HepG2 (cell line): ENCODE measurements around the gene CACNA2D1. TPM values are rescaled to one million over a fixed set of nuclear protein-coding genes. Genes with fewer than 3 reads are reported as not detected.

Experiments used
- ATAC-seq: fragments of 200-7000 bp; cut with Tn5 transposase; 3 replicates; pipeline ENCODE4 v1.9.1; 2020; ENCODE audit warnings: mild to moderate bottlenecking, moderate library complexity
- BruUV-seq: library from RNA; stranded (reverse); fragments of 400-500 nt; replicated peaks from 2 replicates; lab custom pipeline; 2021; lab: Mats Ljungman, UMichigan
- CTCF ChIA-PET: fragments of 300-600 bp; formaldehyde crosslinking; extraction: SDS; loops from one replicate; lab custom pipeline; 2021; ENCODE audit warnings: low total read pairs, inconsistent platforms, low intra/inter-chr PET ratio; lab: Yijun Ruan, JAX
- POLR2A ChIA-PET: fragments of 350-600 bp; sonication (Branson Sonifier 250); formaldehyde crosslinking; loops from one replicate; lab custom pipeline; 2020; ENCODE audit warnings: antibody characterized with exemption, inconsistent platforms; lab: Yijun Ruan, JAX
- DNase-seq: peaks from one replicate; pipeline ENCODE4 v3.0.0-alpha.2; 2015; ENCODE audit warnings: low spot score
- FAIRE-seq: peaks from 3 replicates; lab custom pipeline; 2011; peaks lifted over from hg19 to GRCh38; lab: Jason Lieb, UNC
- H2AFZ ChIP-seq: one replicate; pipeline ENCODE4 v1.6.1; 2011; ENCODE audit warnings: low read length, inconsistent platforms
- H3K27ac ChIP-seq: fragments of 300-600 bp; 3 replicates; pipeline ENCODE4 v1.8.0; 2011; ENCODE audit warnings: mixed run types, mild to moderate bottlenecking, mixed read lengths, low read length, inconsistent platforms; ENCODE audit not compliant: insufficient read depth; ENCODE audit errors: extremely low read length
- H3K27me3 ChIP-seq, 2 experiments: fragments of 200-600 bp in 1 of 2; 2 replicates in 1 of 2; 3 replicates in 1 of 2; pipeline versions ENCODE4 v1.6.0 to v1.8.0; 2011; ENCODE audit warnings: low read length in 2 of 2, mild to moderate bottlenecking in 2 of 2, moderate library complexity in 2 of 2, inconsistent platforms in 1 of 2; ENCODE audit not compliant: insufficient read depth in 2 of 2, control insufficient read depth in 1 of 2
- H3K36me3 ChIP-seq, 2 experiments: fragments of 200-600 bp in 1 of 2; replicated peaks in 1 of 2; 2 replicates in 1 of 2; 3 replicates in 1 of 2; pipeline versions ENCODE4 v1.5.1 to v1.8.0; 2011; ENCODE audit warnings: low read length in 2 of 2, inconsistent platforms in 1 of 2; ENCODE audit not compliant: insufficient read depth in 2 of 2, control insufficient read depth in 1 of 2
- H3K4me1 ChIP-seq: 2 replicates; pipeline ENCODE4 v1.5.1; 2012; ENCODE audit warnings: low read length, inconsistent platforms; ENCODE audit not compliant: insufficient read depth
- H3K4me2 ChIP-seq: 2 replicates; pipeline ENCODE4 v1.6.0; 2011; ENCODE audit warnings: low read depth, low read length, inconsistent platforms
- H3K4me3 ChIP-seq, 3 experiments: fragments of 200-600 bp in 1 of 3; sonication (generic), shearing (Covaris generic) in 1 of 3; replicated peaks in 1 of 3; 2 replicates each; pipeline ENCODE4 v1.5.1; 2011 to 2016; ENCODE audit warnings: low read length in 3 of 3, inconsistent platforms in 2 of 3, low read depth in 2 of 3, mild to moderate bottlenecking in 2 of 3, control low read depth in 1 of 3, mixed read lengths in 1 of 3; ENCODE audit not compliant: insufficient read depth in 1 of 3
- H3K79me2 ChIP-seq: one replicate; pipeline ENCODE4 v1.6.1; 2011; ENCODE audit warnings: low read length, inconsistent platforms; ENCODE audit not compliant: insufficient read depth
- H3K9ac ChIP-seq: 2 replicates; pipeline ENCODE4 v1.6.0; 2011; ENCODE audit warnings: mild to moderate bottlenecking, low read depth, low read length, inconsistent platforms; ENCODE audit not compliant: insufficient read depth
- H3K9me3 ChIP-seq: 2 replicates; pipeline ENCODE4 v1.5.1; 2012; ENCODE audit warnings: mild to moderate bottlenecking, low read length
- H4K20me1 ChIP-seq: 2 replicates; pipeline ENCODE4 v1.6.0; 2011; ENCODE audit warnings: inconsistent platforms, mild to moderate bottlenecking, low read length, moderate library complexity; ENCODE audit not compliant: insufficient read depth
- PHF20 ChIP-seq: sonication (generic); formaldehyde crosslinking; IDR thresholded peaks from 2 replicates; pipeline ENCODE4 v1.5.0; 2020; ENCODE audit warnings: mild to moderate bottlenecking, missing genetic modification reagents
- ZFP90 ChIP-seq: sonication (generic); formaldehyde crosslinking; IDR thresholded peaks from 2 replicates; pipeline ENCODE4 v1.8.0; 2022; ENCODE audit warnings: missing genetic modification reagents, mild to moderate bottlenecking, inconsistent platforms, borderline replicate concordance
- WGBS: methylation state at CpG from one replicate; pipeline ENCODE4 v1.1.6; 2017; ENCODE audit warnings: low lambda C conversion rate; 5-methylcytosine and 5-hydroxymethylcytosine counted together
- in situ Hi-C: cut with HindIII; loops from 2 replicates; pipeline ENCODE4 v1.10.0; 2017; ENCODE audit warnings: low pct_unique_long_range_greater_than_20kb; ENCODE audit not compliant: extremely low pct_ligation_motif_present
- intact Hi-C: fragments of 100-400 bp; cut with micrococcal nuclease; formaldehyde crosslinking; loops from one replicate; pipeline ENCODE4 v1.10.0; 2022; ENCODE audit not compliant: unreplicated experiment
- polyA plus RNA-seq, 8 experiments: library from polyadenylated mRNA; depleted of rRNA in 3 of 8; stranded (reverse) in 7 of 8; unstranded in 1 of 8; fragments of >200 nt; fragmentation: Illumina TruSeq in 4 of 8; extraction: Trizol in 4 of 8; gene quantifications; 2 replicates each; pipeline versions ENCODE4 v1.2.1 to v1.2.3, GENCODE V29; 2011 to 2016; ENCODE audit warnings: low read depth in 4 of 8, missing spikeins in 1 of 8, mixed read lengths in 1 of 8; ENCODE audit not compliant: insufficient read depth in 1 of 8
- total RNA-seq, 5 experiments: library from RNA; depleted of rRNA; stranded (reverse); fragments of >200 nt; fragmentation: Illumina TruSeq; extraction: Trizol; gene quantifications; 2 replicates each; pipeline ENCODE4 v1.2.3, GENCODE V29; 2016; ENCODE audit warnings: low read depth in 1 of 5
- TF ChIP-seq, protein P1 (sequence below), 2 experiments: sonication (generic) in 1 of 2; formaldehyde crosslinking in 1 of 2; IDR thresholded peaks; 2 replicates each; pipeline versions ENCODE4 v1.6.1 to v1.9.0; 2014 to 2022; ENCODE audit warnings: antibody characterized with exemption in 1 of 2, borderline replicate concordance in 1 of 2, inconsistent platforms in 1 of 2, low read depth in 1 of 2, missing genetic modification reagents in 1 of 2
- TF ChIP-seq, protein P2 (sequence below): sonication (generic); formaldehyde crosslinking; IDR thresholded peaks from 2 replicates; pipeline ENCODE4 v1.8.1; 2023; ENCODE audit warnings: mild to moderate bottlenecking, missing genetic modification reagents, borderline replicate concordance
- TF ChIP-seq, protein P3 (sequence below): sonication (generic); formaldehyde crosslinking; IDR thresholded peaks from 2 replicates; pipeline ENCODE4 v1.4.0; 2020; ENCODE audit warnings: mild to moderate bottlenecking, missing genetic modification reagents
- TF ChIP-seq, protein P4 (sequence below): sonication (generic); formaldehyde crosslinking; IDR thresholded peaks from 2 replicates; pipeline ENCODE4 v1.4.0; 2020; ENCODE audit warnings: missing genetic modification reagents

Gene CACNA2D1
- total and polyA plus RNA-seq, 2 of the 13 experiments (the other 11 are each of a cell fraction or from before 2014, with no cell fraction given): not detected

- Histone ChIP-seq H4K20me1 (no peaks in the 10 kb centered on the region), H3K79me2 (no peaks in the 10 kb centered on the region), H2AFZ (no peak overlapping the region), H3K4me2 (no peak overlapping the region), H3K27me3 (no peaks in the 10 kb centered on the region), H3K4me3 (no peak overlapping the region), H3K9me3 (no peaks in the 10 kb centered on the region), H3K27ac (no peak overlapping the region), H3K36me3 (no peaks in the 10 kb centered on the region), H3K9ac (no peak overlapping the region), H3K4me1 (no peaks in the 10 kb centered on the region)
- ChIA-PET POLR2A (no interaction called here), CTCF (no interaction called here)
- in situ Hi-C loops (no loop called here), intact Hi-C loops (no loop called here)
- no TSS peak for BruUV-seq
- 14% methylated on average over 3 of the region's 3 CpGs for WGBS
- FAIRE-seq (no peak), ATAC-seq (no peak), DNase-seq (no peak)
- TF ChIP-seq ZFP90 (CRISPR knock-in tag) (no peak), PHF20 (CRISPR knock-in tag) (no peak)
- TF ChIP-seq, protein P1, sequence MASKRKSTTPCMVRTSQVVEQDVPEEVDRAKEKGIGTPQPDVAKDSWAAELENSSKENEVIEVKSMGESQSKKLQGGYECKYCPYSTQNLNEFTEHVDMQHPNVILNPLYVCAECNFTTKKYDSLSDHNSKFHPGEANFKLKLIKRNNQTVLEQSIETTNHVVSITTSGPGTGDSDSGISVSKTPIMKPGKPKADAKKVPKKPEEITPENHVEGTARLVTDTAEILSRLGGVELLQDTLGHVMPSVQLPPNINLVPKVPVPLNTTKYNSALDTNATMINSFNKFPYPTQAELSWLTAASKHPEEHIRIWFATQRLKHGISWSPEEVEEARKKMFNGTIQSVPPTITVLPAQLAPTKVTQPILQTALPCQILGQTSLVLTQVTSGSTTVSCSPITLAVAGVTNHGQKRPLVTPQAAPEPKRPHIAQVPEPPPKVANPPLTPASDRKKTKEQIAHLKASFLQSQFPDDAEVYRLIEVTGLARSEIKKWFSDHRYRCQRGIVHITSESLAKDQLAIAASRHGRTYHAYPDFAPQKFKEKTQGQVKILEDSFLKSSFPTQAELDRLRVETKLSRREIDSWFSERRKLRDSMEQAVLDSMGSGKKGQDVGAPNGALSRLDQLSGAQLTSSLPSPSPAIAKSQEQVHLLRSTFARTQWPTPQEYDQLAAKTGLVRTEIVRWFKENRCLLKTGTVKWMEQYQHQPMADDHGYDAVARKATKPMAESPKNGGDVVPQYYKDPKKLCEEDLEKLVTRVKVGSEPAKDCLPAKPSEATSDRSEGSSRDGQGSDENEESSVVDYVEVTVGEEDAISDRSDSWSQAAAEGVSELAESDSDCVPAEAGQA (IDR thresholded peaks at IDR 0.05; ENCODE audit: low read depth): no peak
- TF ChIP-seq, protein P1 (CRISPR knock-in tag; IDR thresholded peaks at IDR 0.05; ENCODE audit: borderline replicate concordance): no peak
- TF ChIP-seq, protein P2, sequence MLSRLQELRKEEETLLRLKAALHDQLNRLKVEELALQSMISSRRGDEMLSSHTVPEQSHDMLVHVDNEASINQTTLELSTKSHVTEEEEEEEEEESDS (CRISPR knock-in tag): no peak
- TF ChIP-seq, protein P3, sequence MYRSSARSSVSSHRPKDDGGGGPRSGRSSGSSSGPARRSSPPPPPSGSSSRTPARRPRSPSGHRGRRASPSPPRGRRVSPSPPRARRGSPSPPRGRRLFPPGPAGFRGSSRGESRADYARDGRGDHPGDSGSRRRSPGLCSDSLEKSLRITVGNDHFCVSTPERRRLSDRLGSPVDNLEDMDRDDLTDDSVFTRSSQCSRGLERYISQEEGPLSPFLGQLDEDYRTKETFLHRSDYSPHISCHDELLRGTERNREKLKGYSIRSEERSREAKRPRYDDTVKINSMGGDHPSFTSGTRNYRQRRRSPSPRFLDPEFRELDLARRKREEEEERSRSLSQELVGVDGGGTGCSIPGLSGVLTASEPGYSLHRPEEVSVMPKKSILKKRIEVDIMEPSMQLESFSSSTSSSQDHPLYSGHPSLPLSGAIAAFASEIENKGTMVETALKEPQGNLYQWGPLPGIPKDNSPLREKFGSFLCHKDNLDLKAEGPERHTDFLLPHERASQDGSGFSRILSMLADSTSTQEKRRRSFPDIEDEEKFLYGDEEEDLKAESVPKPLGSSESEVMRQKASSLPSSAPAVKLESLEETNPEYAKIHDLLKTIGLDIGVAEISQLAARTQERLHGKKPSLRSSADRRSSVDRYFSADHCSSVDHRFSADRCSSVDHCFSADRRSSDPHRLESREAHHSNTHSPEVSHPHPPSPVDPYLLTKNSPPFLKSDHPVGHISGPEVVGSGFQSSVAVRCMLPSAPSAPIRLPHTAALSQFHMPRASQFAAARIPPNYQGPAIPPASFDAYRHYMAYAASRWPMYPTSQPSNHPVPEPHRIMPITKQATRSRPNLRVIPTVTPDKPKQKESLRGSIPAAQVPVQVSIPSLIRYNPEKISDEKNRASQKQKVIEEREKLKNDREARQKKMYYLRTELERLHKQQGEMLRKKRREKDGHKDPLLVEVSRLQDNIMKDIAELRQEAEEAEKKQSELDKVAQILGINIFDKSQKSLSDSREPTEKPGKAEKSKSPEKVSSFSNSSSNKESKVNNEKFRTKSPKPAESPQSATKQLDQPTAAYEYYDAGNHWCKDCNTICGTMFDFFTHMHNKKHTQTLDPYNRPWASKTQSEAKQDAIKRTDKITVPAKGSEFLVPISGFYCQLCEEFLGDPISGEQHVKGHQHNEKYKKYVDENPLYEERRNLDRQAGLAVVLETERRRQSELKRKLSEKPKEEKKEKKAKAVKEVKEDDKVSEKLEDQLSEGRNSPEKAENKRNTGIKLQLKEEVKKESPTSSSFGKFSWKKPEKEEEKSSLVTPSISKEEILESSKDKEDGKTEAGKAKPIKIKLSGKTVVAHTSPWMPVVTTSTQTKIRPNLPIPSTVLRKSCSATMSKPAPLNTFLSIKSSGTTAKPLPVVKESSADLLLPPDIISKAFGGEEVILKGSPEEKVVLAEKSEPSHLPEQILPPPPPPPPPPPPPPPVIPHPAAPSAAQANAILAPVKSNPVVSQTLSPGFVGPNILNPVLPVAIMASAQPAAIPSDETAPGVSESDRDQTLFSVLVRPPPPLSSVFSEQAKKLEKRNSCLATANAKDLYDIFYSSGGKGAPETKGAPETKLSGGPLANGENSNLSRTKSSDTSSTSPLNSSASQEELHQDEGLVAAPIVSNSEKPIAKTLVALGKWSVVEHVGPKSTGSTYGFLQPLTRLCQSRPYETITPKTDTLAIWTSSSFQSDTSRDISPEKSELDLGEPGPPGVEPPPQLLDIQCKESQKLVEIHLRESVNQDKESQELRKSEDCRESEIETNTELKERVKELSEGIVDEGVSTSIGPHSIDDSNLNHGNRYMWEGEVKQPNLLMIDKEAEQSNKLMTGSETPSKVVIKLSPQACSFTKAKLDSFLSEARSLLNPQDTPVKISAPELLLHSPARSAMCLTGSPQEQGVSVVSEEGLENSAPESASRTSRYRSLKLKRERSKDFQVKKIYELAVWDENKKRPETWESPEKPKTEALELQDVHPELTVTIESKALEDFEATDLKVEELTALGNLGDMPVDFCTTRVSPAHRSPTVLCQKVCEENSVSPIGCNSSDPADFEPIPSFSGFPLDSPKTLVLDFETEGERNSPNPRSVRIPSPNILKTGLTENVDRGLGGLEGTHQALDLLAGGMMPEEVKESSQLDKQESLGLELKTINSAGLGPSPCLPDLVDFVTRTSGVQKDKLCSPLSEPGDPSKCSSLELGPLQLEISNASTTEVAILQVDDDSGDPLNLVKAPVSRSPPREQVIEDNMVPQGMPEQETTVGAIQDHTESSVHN: no peak
- TF ChIP-seq, protein P4, sequence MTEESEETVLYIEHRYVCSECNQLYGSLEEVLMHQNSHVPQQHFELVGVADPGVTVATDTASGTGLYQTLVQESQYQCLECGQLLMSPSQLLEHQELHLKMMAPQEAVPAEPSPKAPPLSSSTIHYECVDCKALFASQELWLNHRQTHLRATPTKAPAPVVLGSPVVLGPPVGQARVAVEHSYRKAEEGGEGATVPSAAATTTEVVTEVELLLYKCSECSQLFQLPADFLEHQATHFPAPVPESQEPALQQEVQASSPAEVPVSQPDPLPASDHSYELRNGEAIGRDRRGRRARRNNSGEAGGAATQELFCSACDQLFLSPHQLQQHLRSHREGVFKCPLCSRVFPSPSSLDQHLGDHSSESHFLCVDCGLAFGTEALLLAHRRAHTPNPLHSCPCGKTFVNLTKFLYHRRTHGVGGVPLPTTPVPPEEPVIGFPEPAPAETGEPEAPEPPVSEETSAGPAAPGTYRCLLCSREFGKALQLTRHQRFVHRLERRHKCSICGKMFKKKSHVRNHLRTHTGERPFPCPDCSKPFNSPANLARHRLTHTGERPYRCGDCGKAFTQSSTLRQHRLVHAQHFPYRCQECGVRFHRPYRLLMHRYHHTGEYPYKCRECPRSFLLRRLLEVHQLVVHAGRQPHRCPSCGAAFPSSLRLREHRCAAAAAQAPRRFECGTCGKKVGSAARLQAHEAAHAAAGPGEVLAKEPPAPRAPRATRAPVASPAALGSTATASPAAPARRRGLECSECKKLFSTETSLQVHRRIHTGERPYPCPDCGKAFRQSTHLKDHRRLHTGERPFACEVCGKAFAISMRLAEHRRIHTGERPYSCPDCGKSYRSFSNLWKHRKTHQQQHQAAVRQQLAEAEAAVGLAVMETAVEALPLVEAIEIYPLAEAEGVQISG (CRISPR knock-in tag): no peak
Observed at GRCh38 chr7:82106201-82106600, 337.4 kb downstream of the CACNA2D1 start.
